WTC11 (cell line): ENCODE results near the gene EP400. TPM values are rescaled to one million over a fixed set of nuclear protein-coding genes. Genes with fewer than 3 reads are reported as not detected.

Experiments
- ATAC-seq: fragments of 200-7000 bp; cut with Tn5 transposase; 2 replicates; pipeline ENCODE4 v1.10.0; 2021; ENCODE audit warnings: mild to moderate bottlenecking, moderate library complexity
- CTCF ChIA-PET: fragments of 300-600 bp; sonication (Branson Sonifier 250); formaldehyde crosslinking; loops from one replicate; lab custom pipeline; 2021; ENCODE audit warnings: antibody characterized with exemption; lab: Charles Lee
- POLR2A ChIA-PET: fragments of 350-600 bp; sonication (Branson Sonifier 250); formaldehyde crosslinking; loops from one replicate; lab custom pipeline; 2021; ENCODE audit warnings: antibody characterized with exemption; lab: Charles Lee
- DNase-seq: peaks from one replicate; pipeline ENCODE4 v3.0.0; 2021; ENCODE audit warnings: low spot score
- H3K27ac Mint-ChIP-seq: 2 replicates; pipeline ENCODE4 v1.8.0; 2021; ENCODE audit warnings: mixed read lengths
- H3K27me3 Mint-ChIP-seq: 2 replicates; pipeline ENCODE4 v1.8.0; 2021; ENCODE audit warnings: low read depth, mild to moderate bottlenecking, moderate library complexity, mixed read lengths
- H3K36me3 Mint-ChIP-seq: 2 replicates; pipeline ENCODE4 v1.8.0; 2021; ENCODE audit warnings: mixed read lengths
- H3K4me1 Mint-ChIP-seq: 2 replicates; pipeline ENCODE4 v1.8.0; 2022; ENCODE audit warnings: mixed read lengths
- H3K4me3 Mint-ChIP-seq: 2 replicates; pipeline ENCODE4 v1.8.0; 2021; ENCODE audit warnings: mild to moderate bottlenecking, moderate library complexity, mixed read lengths
- H3K9me3 Mint-ChIP-seq: 2 replicates; pipeline ENCODE4 v1.8.0; 2021; ENCODE audit warnings: mixed read lengths
- AFF4 ChIP-seq: sonication (generic); formaldehyde crosslinking; IDR thresholded peaks from 2 replicates; pipeline ENCODE4 v1.8.1; 2023; ENCODE audit warnings: mild to moderate bottlenecking, missing genetic modification reagents, borderline replicate concordance
- ATF1 ChIP-seq: sonication (generic); formaldehyde crosslinking; IDR thresholded peaks from 2 replicates; pipeline ENCODE4 v1.8.1; 2023; ENCODE audit warnings: mild to moderate bottlenecking, moderate library complexity, missing genetic modification reagents
- CBFB ChIP-seq: sonication (generic); formaldehyde crosslinking; IDR thresholded peaks from 2 replicates; pipeline ENCODE4 v1.8.1; 2022; ENCODE audit warnings: mild to moderate bottlenecking, low read depth, missing genetic modification reagents
- E2F1 ChIP-seq: sonication (generic); formaldehyde crosslinking; IDR thresholded peaks from 2 replicates; pipeline ENCODE4 v1.8.0; 2022; ENCODE audit warnings: mild to moderate bottlenecking, missing genetic modification reagents
- E2F5 ChIP-seq: sonication (generic); formaldehyde crosslinking; IDR thresholded peaks from 2 replicates; pipeline ENCODE4 v1.8.1; 2022; ENCODE audit warnings: mild to moderate bottlenecking, moderate library complexity, missing genetic modification reagents
- ESRRA ChIP-seq: sonication (generic); formaldehyde crosslinking; IDR thresholded peaks from 2 replicates; pipeline ENCODE4 v1.8.1; 2022; ENCODE audit warnings: mild to moderate bottlenecking, missing genetic modification reagents, borderline replicate concordance
- FOXK1 ChIP-seq: sonication (generic); formaldehyde crosslinking; IDR thresholded peaks from 2 replicates; pipeline ENCODE4 v1.8.0; 2022; ENCODE audit warnings: mild to moderate bottlenecking, moderate library complexity, missing genetic modification reagents
- GTF2I ChIP-seq: fragments of 250-450 bp; sonication (Bioruptor Pico); conservative IDR thresholded peaks from 2 replicates; pipeline ENCODE4 v1.4.0; 2021; ENCODE audit warnings: mild to moderate bottlenecking
- HMGA2 ChIP-seq: fragments of 250-450 bp; sonication (Bioruptor Pico); IDR thresholded peaks from 2 replicates; pipeline ENCODE4 v1.4.0; 2021; ENCODE audit warnings: mild to moderate bottlenecking, moderate library complexity
- MYBL2 ChIP-seq: sonication (generic); formaldehyde crosslinking; IDR thresholded peaks from 2 replicates; pipeline ENCODE4 v1.8.1; 2023; ENCODE audit warnings: mild to moderate bottlenecking, moderate library complexity, missing genetic modification reagents
- NFE2L1 ChIP-seq: sonication (generic); formaldehyde crosslinking; IDR thresholded peaks from 2 replicates; pipeline ENCODE4 v1.8.1; 2023; ENCODE audit warnings: missing genetic modification reagents
- NR1H2 ChIP-seq: sonication (generic); formaldehyde crosslinking; IDR thresholded peaks from 2 replicates; pipeline ENCODE4 v1.9.0; 2021; ENCODE audit warnings: mild to moderate bottlenecking, moderate library complexity, missing genetic modification reagents
- RORB ChIP-seq: fragments of 250-450 bp; sonication (Bioruptor Pico); IDR thresholded peaks from 2 replicates; pipeline ENCODE4 v1.9.0; 2021; ENCODE audit warnings: mild to moderate bottlenecking
- SOX15 ChIP-seq: fragments of 250-450 bp; sonication (Bioruptor Pico); IDR thresholded peaks from 2 replicates; pipeline ENCODE4 v1.9.0; 2021; ENCODE audit warnings: mild to moderate bottlenecking
- TEAD1 ChIP-seq: sonication (generic); formaldehyde crosslinking; IDR thresholded peaks from 2 replicates; pipeline ENCODE4 v1.8.0; 2022; ENCODE audit warnings: mild to moderate bottlenecking, missing genetic modification reagents
- ZBTB21 ChIP-seq: sonication (generic); formaldehyde crosslinking; IDR thresholded peaks from 2 replicates; pipeline ENCODE4 v1.8.1; 2023; ENCODE audit warnings: mild to moderate bottlenecking, missing genetic modification reagents, borderline replicate concordance
- ZMAT4 ChIP-seq: fragments of 250-450 bp; sonication (Bioruptor Pico); IDR thresholded peaks from 2 replicates; pipeline ENCODE4 v1.9.0; 2021; ENCODE audit warnings: mild to moderate bottlenecking
- ZNF263 ChIP-seq: sonication (generic); formaldehyde crosslinking; IDR thresholded peaks from 2 replicates; pipeline ENCODE4 v1.8.1; 2022; ENCODE audit warnings: low read depth, mild to moderate bottlenecking, moderate library complexity, missing genetic modification reagents
- ZNF281 ChIP-seq: sonication (generic); formaldehyde crosslinking; IDR thresholded peaks from 2 replicates; pipeline ENCODE4 v1.8.0; 2023; ENCODE audit warnings: mild to moderate bottlenecking, missing genetic modification reagents
- ZNF416 ChIP-seq: fragments of 250-450 bp; sonication (Bioruptor Pico); IDR thresholded peaks from 2 replicates; pipeline ENCODE4 v1.9.0; 2021; ENCODE audit warnings: mild to moderate bottlenecking, inconsistent platforms
- ZNF512 ChIP-seq: sonication (generic); formaldehyde crosslinking; IDR thresholded peaks from 2 replicates; pipeline ENCODE4 v1.8.1; 2022; ENCODE audit warnings: missing genetic modification reagents, borderline replicate concordance
- total RNA-seq: library from RNA; stranded (reverse); gene quantifications from 3 replicates; pipeline ENCODE4 v1.2.3, GENCODE V29; 2021

EP400 gene
- total RNA-seq, 1 experiment from 2014 or later, result 75.8 TPM

- TF ChIP-seq AFF4 (CRISPR knock-in tag) (no peak), SOX15 (no peak), E2F1 (CRISPR knock-in tag) (no peak)
Measured at GRCh38 chr12:131915823-131916222, 33.9 kb upstream of the EP400 start (continued).

GRCh38 chr12:131916306-131917138 is 33.2 kb upstream of the EP400 start:
- no peak overlapping the region for H3K4me3 Mint-ChIP-seq
- H3K9me3 Mint-ChIP-seq, result no peaks in the 10 kb centered on the region
- ChIA-PET POLR2A (interaction anchor here (0.7 kb wide), 1 partner anchor 24 kb away, joined by 3 read pairs; no protein-coding TSS in a partner anchor), CTCF (interaction anchor here (0.6 to 1.3 kb wide), 6 partner anchors 8 to 161 kb away, joined by 3 to 4 read pairs (median 4); no protein-coding TSS in a partner anchor)
- TF ChIP-seq RORB (no peak), NFE2L1 (CRISPR knock-in tag) (no peak)
- no peaks in the 10 kb centered on the region for H3K4me1 Mint-ChIP-seq
- no peak for ATAC-seq
- no peaks in the 10 kb centered on the region for H3K27me3 Mint-ChIP-seq
- H3K27ac Mint-ChIP-seq, result no peak overlapping the region
- no peak for DNase-seq
- peaks cover 15% of the 10 kb centered on the region for H3K36me3 Mint-ChIP-seq

- ChIA-PET POLR2A (interaction anchor here (0.8 kb wide), 1 partner anchor 24 kb away, joined by 3 read pairs; no protein-coding TSS in a partner anchor), CTCF (no interaction called here)
- DNase-seq (no peak), ATAC-seq (no peak)
- no peaks in the 10 kb centered on the region for H3K9me3 Mint-ChIP-seq
- no peak overlapping the region for H3K27ac Mint-ChIP-seq
- no peaks in the 10 kb centered on the region for H3K27me3 Mint-ChIP-seq
- H3K4me1 Mint-ChIP-seq, result no peaks in the 10 kb centered on the region
- H3K36me3 Mint-ChIP-seq, result peaks cover 13% of the 10 kb centered on the region
- no peak overlapping the region for H3K4me3 Mint-ChIP-seq
- TF ChIP-seq E2F5 (CRISPR knock-in tag) (no peak), NR1H2 (no peak), ATF1 (CRISPR knock-in tag) (no peak), FOXK1 (CRISPR knock-in tag) (no peak), CBFB (CRISPR knock-in tag) (no peak), ZNF263 (CRISPR knock-in tag) (no peak), ZNF416 (CRISPR knock-in tag) (no peak), GTF2I (CRISPR knock-in tag) (no peak), TEAD1 (CRISPR knock-in tag) (no peak), ZMAT4 (no peak), HMGA2 (CRISPR knock-in tag) (no peak), MYBL2 (CRISPR knock-in tag) (no peak), ZNF512 (no peak), ZBTB21 (CRISPR knock-in tag) (no peak), ESRRA (CRISPR knock-in tag) (no peak), ZNF281 (no peak)
Measured at GRCh38 chr12:131917139-131917710, 32.5 kb upstream of the EP400 start.
